ENCODE measurements around the gene USP25.

Gene USP25

GRCh38 chr21:15856813-15857212 lies 127.0 kb downstream of the USP25 start:
- no peak for TF ChIP-seq CTCF (IDR thresholded peaks at IDR 0.05; ENCODE audit: unreplicated experiment in 3 of 3)
- H3K27ac Mint-ChIP-seq = no peak overlapping the region
- H3K9me3 Mint-ChIP-seq = no peaks in the 10 kb centered on the region
- H3K4me3 Mint-ChIP-seq = no peak overlapping the region
- no peaks in the 10 kb centered on the region for H3K27me3 Mint-ChIP-seq (ENCODE audit: low read depth)
- H3K36me3 Mint-ChIP-seq (ENCODE audit: low read depth) = peaks cover 36% of the 10 kb centered on the region
- H3K4me1 Mint-ChIP-seq = peaks cover 6% of the 10 kb centered on the region

- TF ChIP-seq CTCF (IDR thresholded peaks at IDR 0.05; ENCODE audit: unreplicated experiment in 3 of 3) = no peak
- Mint-ChIP-seq H3K9me3 (no peaks in the 10 kb centered on the region), H3K27ac (no peak overlapping the region), H3K4me1 (peaks cover 6% of the 10 kb centered on the region), H3K36me3 (ENCODE audit: low read depth) (peaks cover 36% of the 10 kb centered on the region), H3K4me3 (no peak overlapping the region), H3K27me3 (ENCODE audit: low read depth) (no peaks in the 10 kb centered on the region)
Measured at GRCh38 chr21:15857740-15858139, 128.0 kb downstream of the USP25 start.

- no peak overlapping the region for H3K4me3 Mint-ChIP-seq
- no peaks in the 10 kb centered on the region for H3K27me3 Mint-ChIP-seq (ENCODE audit: low read depth)
- peaks cover 6% of the 10 kb centered on the region for H3K4me1 Mint-ChIP-seq
- peaks cover 26% of the 10 kb centered on the region for H3K36me3 Mint-ChIP-seq (ENCODE audit: low read depth)
- no peak overlapping the region for H3K27ac Mint-ChIP-seq
- no peaks in the 10 kb centered on the region for H3K9me3 Mint-ChIP-seq
- no peak for TF ChIP-seq CTCF (IDR thresholded peaks at IDR 0.05; ENCODE audit: unreplicated experiment in 3 of 3)
Measured at GRCh38 chr21:15860541-15860940, 130.8 kb downstream of the USP25 start.

- H3K4me1 Mint-ChIP-seq = no peaks in the 10 kb centered on the region
- H3K36me3 Mint-ChIP-seq (ENCODE audit: low read depth) = peaks cover 49% of the 10 kb centered on the region
- no peak overlapping the region for H3K27ac Mint-ChIP-seq
- no peak for TF ChIP-seq CTCF (IDR thresholded peaks at IDR 0.05; ENCODE audit: unreplicated experiment in 3 of 3)
- H3K4me3 Mint-ChIP-seq = no peak overlapping the region
- H3K27me3 Mint-ChIP-seq (ENCODE audit: low read depth) = no peaks in the 10 kb centered on the region
- no peaks in the 10 kb centered on the region for H3K9me3 Mint-ChIP-seq
Measured at GRCh38 chr21:15868940-15869339, 139.2 kb downstream of the USP25 start.

GRCh38 chr21:15870819-15871218 lies 141.0 kb downstream of the USP25 start:
- no peak for TF ChIP-seq CTCF (IDR thresholded peaks at IDR 0.05; ENCODE audit: unreplicated experiment in 3 of 3)
- no peak overlapping the region for H3K4me3 Mint-ChIP-seq
- H3K9me3 Mint-ChIP-seq = no peaks in the 10 kb centered on the region
- no peak overlapping the region for H3K27ac Mint-ChIP-seq
- no peaks in the 10 kb centered on the region for H3K27me3 Mint-ChIP-seq (ENCODE audit: low read depth)
- peaks cover 59% of the 10 kb centered on the region for H3K36me3 Mint-ChIP-seq (ENCODE audit: low read depth)
- no peaks in the 10 kb centered on the region for H3K4me1 Mint-ChIP-seq

- H3K27me3 Mint-ChIP-seq (ENCODE audit: low read depth) = no peaks in the 10 kb centered on the region
Measured at GRCh38 chr21:15872236-15872635, 142.5 kb downstream of the USP25 start.

More at GRCh38 chr21:15872236-15872635, 142.5 kb downstream of the USP25 start:
- TF ChIP-seq CTCF (IDR thresholded peaks at IDR 0.05; ENCODE audit: unreplicated experiment in 3 of 3) = no peak
- H3K36me3 Mint-ChIP-seq (ENCODE audit: low read depth) = peaks cover 69% of the 10 kb centered on the region
- H3K4me3 Mint-ChIP-seq = no peak overlapping the region
- H3K4me1 Mint-ChIP-seq = no peaks in the 10 kb centered on the region
- H3K27ac Mint-ChIP-seq = no peak overlapping the region
- no peaks in the 10 kb centered on the region for H3K9me3 Mint-ChIP-seq

Data from nephron (organoid).